Measurements from ENCODE around the gene ENO3.
A peak's percentile ranks its signal among the peaks of the same experiment; 100 is the strongest.

Gene ENO3

DNA sequence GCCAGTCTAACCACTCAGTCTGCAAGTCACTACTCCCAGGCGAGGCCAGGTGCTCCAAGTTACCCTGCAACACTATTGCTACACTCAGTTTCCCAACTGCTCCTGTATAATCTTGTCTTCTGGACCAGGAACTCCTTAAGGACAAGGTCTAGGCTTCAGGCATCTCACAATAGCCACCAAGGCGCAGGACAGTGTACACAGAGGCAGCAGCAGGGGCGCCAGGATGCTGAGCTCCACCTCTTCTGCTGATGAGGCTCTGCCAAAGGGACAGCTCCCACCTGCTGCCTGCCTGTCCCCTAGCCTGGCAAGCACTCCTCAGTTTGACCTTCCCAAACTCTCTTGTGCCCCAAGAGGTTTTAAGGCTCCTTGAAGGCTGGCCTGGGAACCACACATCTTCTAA, 14.5 kb upstream of the ENO3 start:
- Histone ChIP-seq H3K4me3 (ENCODE audit: low read length, poor library complexity, severe bottlenecking) (no peak overlapping the region), H3K27me3 (ENCODE audit: insufficient read depth, low read length, poor library complexity, severe bottlenecking) (no peaks in the 10 kb centered on the region), H3K4me1 (ENCODE audit: insufficient read depth, low read length, poor library complexity, severe bottlenecking) (peaks cover 55% of the 10 kb centered on the region), H3K4me2 (ENCODE audit: low read depth, low read length, poor library complexity, severe bottlenecking) (peak overlapping the region; percentile 3), H3K36me3 (ENCODE audit: insufficient read depth, low read length) (no peaks in the 10 kb centered on the region), H3K9me3 (ENCODE audit: insufficient read depth, low read depth, low read length) (no peaks in the 10 kb centered on the region), H4K20me1 (ENCODE audit: insufficient read depth, low read length, poor library complexity, severe bottlenecking) (peaks cover 13% of the 10 kb centered on the region), H3K9ac (ENCODE audit: low read depth, low read length, poor library complexity, severe bottlenecking) (peak overlapping the region; percentile 52), H3K9me2 (replicated peaks; ENCODE audit: low read depth, low read length) (no peaks in the 10 kb centered on the region), H2AFZ (ENCODE audit: low read length) (no peak overlapping the region), H3F3A (ENCODE audit: low read depth) (peaks cover 12% of the 10 kb centered on the region), H3K79me2 (ENCODE audit: insufficient read depth, low read length) (peaks cover 42% of the 10 kb centered on the region)
- TF ChIP-seq, protein P1, sequence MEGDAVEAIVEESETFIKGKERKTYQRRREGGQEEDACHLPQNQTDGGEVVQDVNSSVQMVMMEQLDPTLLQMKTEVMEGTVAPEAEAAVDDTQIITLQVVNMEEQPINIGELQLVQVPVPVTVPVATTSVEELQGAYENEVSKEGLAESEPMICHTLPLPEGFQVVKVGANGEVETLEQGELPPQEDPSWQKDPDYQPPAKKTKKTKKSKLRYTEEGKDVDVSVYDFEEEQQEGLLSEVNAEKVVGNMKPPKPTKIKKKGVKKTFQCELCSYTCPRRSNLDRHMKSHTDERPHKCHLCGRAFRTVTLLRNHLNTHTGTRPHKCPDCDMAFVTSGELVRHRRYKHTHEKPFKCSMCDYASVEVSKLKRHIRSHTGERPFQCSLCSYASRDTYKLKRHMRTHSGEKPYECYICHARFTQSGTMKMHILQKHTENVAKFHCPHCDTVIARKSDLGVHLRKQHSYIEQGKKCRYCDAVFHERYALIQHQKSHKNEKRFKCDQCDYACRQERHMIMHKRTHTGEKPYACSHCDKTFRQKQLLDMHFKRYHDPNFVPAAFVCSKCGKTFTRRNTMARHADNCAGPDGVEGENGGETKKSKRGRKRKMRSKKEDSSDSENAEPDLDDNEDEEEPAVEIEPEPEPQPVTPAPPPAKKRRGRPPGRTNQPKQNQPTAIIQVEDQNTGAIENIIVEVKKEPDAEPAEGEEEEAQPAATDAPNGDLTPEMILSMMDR (conservative IDR thresholded peaks at IDR 0.05; ENCODE audit: low read length): no peak
- no peak for TF ChIP-seq EZH2phosphoT487 (IDR thresholded peaks at IDR 0.05; ENCODE audit: borderline replicate concordance)

DNA sequence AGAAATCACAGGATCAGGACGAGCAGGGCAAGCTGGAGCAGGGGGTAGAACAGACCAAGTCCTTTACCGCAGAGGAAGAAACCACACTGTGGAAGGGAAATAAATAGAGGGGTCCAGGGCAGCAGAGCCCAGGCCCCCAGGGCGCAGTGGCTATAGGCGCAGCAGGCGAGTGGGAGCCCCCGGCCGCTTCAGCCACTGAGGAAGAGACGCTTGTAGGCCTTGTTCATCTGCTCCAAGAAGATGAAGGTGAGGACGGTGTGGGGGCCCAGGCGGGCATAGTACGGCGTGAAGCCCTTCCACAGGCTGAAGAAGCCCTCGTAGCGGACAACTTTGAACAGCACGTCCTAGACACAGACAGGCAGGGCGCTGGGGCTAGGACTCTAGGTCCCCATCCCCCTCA, 13.4 kb upstream of the ENO3 start:
- Histone ChIP-seq H3K36me3 (ENCODE audit: insufficient read depth, low read length) (peaks cover 5% of the 10 kb centered on the region; the same call in 1 of the 2 replicates), H3F3A (ENCODE audit: low read depth) (peaks cover 12% of the 10 kb centered on the region), H3K4me2 (ENCODE audit: low read depth, low read length, poor library complexity, severe bottlenecking) (peak overlapping the region; percentile 3), H3K9ac (ENCODE audit: low read depth, low read length, poor library complexity, severe bottlenecking) (peak overlapping the region; percentile 99), H4K20me1 (ENCODE audit: insufficient read depth, low read length, poor library complexity, severe bottlenecking) (peaks cover 24% of the 10 kb centered on the region), H3K9me3 (ENCODE audit: insufficient read depth, low read depth, low read length) (no peaks in the 10 kb centered on the region), H3K4me3 (ENCODE audit: low read length, poor library complexity, severe bottlenecking) (no peak overlapping the region), H3K79me2 (ENCODE audit: insufficient read depth, low read length) (peaks cover 53% of the 10 kb centered on the region), H3K9me2 (replicated peaks; ENCODE audit: low read depth, low read length) (no peaks in the 10 kb centered on the region), H2AFZ (ENCODE audit: low read length) (no peak overlapping the region), H3K27me3 (ENCODE audit: insufficient read depth, low read length, poor library complexity, severe bottlenecking) (no peaks in the 10 kb centered on the region), H3K4me1 (ENCODE audit: insufficient read depth, low read length, poor library complexity, severe bottlenecking) (peaks cover 66% of the 10 kb centered on the region)
- TF ChIP-seq, protein P1 (conservative IDR thresholded peaks at IDR 0.05; ENCODE audit: low read length): no peak
- TF ChIP-seq EZH2phosphoT487 (IDR thresholded peaks at IDR 0.05; ENCODE audit: borderline replicate concordance): no peak

DNA sequence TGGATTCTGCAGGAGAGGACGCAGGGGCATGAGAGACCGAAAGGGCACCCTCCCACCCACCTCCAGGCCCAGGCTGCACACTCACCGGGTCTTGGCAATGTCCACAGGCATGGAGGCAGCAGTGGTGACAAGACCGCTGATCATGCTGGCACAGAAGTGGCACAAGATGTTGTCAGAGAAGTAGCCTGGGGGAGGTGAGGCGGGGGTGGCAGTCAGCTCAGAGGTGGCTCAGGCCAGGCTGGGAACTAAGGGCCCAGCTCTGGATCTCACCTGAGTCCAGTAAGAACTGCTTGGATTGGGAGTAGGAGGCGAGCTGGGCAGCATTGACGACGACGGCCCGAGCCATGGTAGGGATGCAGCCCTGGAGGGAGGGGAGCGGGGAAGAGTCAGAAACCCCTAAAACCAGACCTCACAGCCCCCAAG, 12.8 kb upstream of the ENO3 start:
- Histone ChIP-seq H3K27me3 (ENCODE audit: insufficient read depth, low read length, poor library complexity, severe bottlenecking) (no peaks in the 10 kb centered on the region), H3K79me2 (ENCODE audit: insufficient read depth, low read length) (peaks cover 59% of the 10 kb centered on the region), H2AFZ (ENCODE audit: low read length) (no peak overlapping the region), H3K9ac (ENCODE audit: low read depth, low read length, poor library complexity, severe bottlenecking) (peak overlapping the region; percentile 99), H3K4me3 (ENCODE audit: low read length, poor library complexity, severe bottlenecking) (peak overlapping the region; percentile 90), H3K4me1 (ENCODE audit: insufficient read depth, low read length, poor library complexity, severe bottlenecking) (peaks cover 69% of the 10 kb centered on the region), H3K9me3 (ENCODE audit: insufficient read depth, low read depth, low read length) (no peaks in the 10 kb centered on the region), H3K4me2 (ENCODE audit: low read depth, low read length, poor library complexity, severe bottlenecking) (peak overlapping the region; percentile 98), H3K9me2 (replicated peaks; ENCODE audit: low read depth, low read length) (no peaks in the 10 kb centered on the region), H3F3A (ENCODE audit: low read depth) (peaks cover 12% of the 10 kb centered on the region), H3K36me3 (ENCODE audit: insufficient read depth, low read length) (peaks cover 10% of the 10 kb centered on the region; the same call in 1 of the 2 replicates), H4K20me1 (ENCODE audit: insufficient read depth, low read length, poor library complexity, severe bottlenecking) (peaks cover 29% of the 10 kb centered on the region)
- TF ChIP-seq, protein P1 (conservative IDR thresholded peaks at IDR 0.05; ENCODE audit: low read length): no peak
- TF ChIP-seq EZH2phosphoT487 (IDR thresholded peaks at IDR 0.05; ENCODE audit: borderline replicate concordance): no peak
